ENCODE results near the gene FLT3.
A peak's percentile ranks its signal among the peaks of the same experiment; 100 is the strongest.

FLT3 gene

DNA sequence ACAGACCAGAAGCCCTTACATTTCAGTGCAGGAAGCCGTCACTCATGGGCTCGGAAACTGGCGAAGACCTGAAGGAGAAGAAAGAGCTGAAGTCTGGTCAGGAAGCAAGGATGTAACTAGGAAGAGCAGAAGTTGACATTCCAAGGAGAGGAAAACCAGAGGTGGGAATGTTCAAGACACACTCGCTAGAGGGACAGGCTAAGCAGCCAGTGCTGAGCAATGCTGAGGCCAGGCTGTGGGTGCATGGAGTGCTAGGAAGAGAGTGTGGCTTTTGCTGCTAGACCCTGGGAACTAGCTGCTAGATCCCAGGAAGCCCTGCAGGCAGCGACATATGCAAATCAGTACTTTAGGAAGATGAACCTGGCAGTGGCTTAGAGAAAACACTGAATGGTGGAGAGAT, 99.8 kb downstream of the FLT3 start:
- no peak for DNase-seq

DNA sequence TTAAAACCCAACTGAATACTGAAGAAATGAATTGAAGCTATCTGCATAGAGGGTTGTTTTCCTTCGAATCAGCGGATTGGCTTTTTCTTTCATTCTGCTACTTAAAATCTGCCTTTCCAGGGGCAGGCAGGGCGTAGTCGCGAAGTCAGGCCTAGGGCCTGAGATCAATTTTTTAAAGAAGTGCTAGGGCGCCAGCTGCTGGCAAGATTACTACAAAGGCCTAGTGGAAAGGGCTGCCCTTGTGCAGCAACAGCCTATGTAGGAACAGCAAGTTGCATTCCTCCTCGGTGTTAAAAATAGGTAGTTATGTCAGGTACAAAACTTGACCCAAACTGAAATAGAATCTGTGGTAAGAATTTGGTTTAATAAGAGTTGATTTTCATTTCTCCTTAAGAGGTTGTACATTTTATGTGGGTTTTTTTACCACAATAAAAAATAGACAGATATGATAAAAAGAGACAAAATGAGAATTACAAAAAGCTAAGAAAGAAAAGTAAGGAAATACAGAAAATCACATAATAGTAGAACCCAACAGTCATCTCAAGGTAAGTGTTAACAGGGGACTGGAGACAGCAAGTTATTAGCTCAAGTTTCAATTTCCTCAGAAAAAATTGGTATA, 102.4 kb downstream of the FLT3 start:
- peak; percentile 9 for DNase-seq

DNA sequence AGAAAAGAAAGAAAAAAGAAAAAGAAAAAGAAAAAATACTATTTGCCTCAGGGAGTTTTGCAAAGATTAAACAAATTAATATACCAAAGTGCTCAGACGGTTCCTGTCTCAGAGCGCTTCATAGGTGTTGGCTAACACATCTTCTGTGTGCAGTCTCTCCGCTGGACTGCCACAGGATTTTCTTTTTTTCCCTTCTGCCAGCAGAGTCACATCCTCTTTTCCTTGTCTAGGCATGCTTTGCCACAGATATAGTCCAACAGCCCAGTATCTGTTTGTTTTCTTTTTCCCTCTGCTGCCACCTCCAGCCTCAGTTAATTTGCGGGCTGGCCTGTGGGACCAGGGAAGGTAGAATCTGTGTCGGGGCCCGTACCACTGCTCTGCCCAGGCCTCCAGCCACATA, 108.5 kb downstream of the FLT3 start:
- no peak for DNase-seq

GRCh38 chr13:27988520-27988919, 111.9 kb downstream of the FLT3 start, which contains the start of gene URAD:
TSS of gene URAD (minus strand) at chr13:27988693. CDS start at chr13:27988637, 56 bp downstream.
- DNase-seq, result no peak

DNA sequence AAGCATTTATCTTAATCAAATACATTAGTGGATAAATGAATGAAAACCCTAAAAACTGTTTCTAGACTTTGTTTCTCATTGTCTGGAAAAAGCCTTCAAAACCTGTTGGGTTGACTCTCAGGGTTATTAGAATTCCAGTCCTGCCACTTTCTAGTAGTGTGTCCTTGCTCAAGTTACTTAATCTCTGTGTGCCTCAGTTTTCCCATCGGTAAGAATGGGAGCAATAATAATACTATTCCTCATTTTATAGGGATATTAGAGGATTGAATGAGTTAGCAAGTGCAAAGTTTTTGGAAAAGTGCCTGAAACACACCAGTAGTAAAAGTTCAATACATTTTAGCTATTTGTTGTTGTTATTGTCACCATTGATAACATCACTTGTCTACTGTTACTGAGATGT, 114.8 kb downstream of the FLT3 start:
- DNase-seq, result no peak

DNA sequence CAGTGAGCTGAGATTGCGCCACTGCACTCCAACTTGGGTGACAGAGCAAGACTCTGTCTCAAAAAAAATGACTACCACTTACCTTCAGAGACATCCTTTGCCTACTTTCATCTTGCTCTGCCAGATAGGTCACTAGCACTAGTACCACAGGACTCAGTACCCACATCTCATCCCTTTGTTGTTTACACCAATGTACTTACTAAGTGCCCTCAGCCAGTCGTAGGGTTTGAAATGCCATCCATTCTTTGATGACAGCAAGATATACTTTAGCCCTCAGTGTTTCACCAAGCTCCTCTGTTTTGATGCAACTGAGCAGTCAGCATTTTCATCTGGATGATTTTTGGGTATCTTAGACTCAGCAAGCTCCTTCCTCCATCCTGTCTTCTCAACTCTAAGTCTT, 118.0 kb downstream of the FLT3 start:
- DNase-seq, result no peak

DNA sequence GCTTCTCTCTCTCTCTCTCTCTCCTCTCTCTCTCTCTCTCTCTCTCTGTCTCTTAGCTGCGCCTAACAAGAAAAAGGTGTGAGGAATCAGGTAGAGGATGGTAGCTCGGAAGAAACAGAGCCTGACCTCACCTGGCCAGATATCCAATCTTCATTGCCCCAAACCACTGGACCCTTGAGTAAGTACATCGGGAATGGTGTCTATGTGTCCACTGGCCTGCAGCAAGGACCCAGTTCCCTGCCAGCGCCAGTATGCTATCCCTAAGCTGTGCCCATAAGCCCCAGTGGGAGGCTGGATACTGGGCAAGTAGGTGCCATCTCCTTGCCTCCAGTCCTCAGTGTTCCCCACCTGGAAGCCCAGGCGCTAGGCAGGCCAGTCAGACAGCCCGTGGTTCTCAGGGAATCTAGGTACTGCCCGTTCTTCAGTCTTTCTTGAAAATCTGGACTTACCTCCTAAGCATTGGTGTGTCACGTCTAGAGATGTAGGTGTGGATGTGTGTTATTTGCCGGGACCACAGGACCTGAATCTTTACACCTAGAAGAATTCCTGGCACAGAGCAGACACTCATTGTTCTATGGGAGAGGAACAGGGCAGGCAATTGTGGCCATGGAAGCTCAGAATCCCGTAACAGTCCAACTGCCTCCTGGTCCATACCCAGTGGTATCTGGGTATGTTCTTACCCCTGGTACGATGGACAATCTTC, 119.2 kb downstream of the FLT3 start:
- no peak for DNase-seq

DNA sequence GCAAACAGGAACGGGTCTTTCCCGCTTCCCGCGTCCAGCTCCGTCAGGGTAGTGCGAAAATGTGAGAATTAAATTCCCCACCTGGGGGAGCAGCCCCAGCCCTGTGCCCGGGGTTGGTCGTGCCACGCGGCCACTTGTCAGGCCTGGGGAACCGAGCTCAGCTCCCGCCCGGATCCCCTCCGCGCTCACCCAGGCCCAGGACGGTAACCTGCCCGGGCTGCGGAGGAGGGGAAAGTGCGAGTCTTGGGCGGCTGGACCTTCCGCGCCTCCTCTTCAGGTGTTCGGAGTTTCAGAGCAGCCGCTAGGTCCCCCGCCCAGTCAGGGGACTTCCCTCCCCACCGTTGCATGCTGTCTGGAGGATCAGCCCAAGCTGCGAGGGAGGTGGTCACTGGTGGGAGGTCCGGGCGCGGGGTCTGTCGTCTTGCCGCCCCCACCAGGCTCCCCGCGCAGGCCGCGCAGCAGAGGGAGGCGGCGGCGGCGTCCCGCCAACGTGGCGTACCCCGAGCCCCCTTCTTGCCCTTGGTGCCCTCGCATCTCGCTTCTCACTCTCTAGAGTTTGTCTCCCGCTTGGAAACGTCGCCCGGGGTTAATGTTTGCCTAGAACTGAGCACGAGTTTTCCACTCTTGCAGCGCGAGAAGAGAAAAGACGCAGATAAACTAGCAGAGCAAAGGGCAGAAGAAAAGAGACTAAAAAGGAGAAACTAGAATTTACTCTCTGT, 119.9 kb downstream of the FLT3 start:
- DNase-seq, result no peak

GRCh38 chr13:27979765-27980279, 120.6 kb downstream of the FLT3 start:
- no peak for DNase-seq

DNA sequence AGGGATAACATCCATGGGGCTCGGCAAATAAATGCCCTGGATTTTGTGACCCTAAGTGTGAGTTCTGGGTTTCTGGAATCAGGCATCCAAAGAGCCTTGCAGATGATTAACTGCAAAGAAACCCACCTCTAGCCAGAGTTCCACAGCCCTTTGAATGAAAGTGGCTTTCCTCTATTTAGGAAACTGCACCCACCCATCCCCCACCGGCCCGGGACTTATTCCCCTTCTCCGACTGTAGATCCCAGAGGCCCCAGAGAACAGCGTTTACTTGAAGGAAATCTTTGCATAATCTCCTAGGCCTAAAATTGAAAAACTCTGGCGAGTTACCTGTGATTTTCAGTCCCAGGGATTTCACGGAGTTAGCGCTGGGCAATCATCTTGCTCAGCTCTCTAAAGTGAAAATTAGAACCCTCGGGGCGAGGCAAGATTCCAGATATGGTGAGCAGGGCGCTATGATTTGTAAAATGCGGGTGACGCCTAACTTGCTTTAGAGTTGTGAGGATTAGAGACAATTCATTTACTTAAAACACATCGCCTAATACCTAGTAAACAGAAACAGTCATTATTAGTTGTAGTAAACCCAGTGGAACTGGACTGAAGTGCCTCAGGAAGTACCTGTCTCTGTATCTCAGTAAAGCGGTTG, 121.3 kb downstream of the FLT3 start:
- DNase-seq, result no peak

GRCh38 chr13:27978301-27978968, 121.9 kb downstream of the FLT3 start:
- DNase-seq, result no peak

DNA sequence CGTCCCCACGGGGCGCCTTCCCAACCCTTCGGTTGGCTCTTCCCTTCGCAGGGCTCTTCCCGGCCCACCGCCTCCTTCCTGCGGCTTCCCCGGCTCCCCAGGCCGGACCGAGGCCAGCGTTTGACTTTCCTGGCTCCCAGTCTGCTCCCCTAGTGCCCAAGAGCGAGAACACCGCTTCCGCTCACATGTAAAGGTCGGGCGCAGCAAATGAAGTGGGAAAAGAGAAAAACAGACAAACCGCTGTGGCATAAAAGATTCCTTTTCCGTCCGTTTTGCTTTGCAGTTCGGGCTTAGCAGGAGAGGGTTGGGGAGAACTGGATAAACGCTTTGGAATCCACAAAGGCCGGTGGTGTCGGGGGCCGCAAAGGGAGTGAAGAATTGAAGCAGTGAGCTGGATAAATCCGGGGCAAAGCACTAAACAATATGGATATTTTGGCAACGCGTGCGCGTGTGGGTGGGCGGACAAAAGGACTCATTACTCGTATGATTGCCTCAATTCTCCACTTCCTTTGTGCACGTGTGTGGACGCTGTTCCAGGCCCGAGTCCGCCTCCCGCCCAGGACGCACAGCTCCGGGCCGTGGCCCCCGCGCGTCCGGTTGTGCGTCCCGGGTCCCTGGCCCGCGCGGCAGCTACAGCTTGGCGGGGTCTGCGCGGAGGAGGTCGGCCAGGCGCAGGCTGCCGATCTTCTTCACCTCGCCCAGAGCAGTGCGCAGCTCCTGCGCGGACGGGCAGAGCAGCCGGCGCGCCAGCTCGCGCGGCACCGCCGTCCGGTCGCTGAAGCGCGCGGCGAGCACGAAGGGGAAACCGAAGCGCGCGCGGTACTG, 122.7 kb downstream of the FLT3 start:
- DNase-seq, result no peak

GRCh38 chr13:27976362-27977091, 123.8 kb downstream of the FLT3 start:
- DNase-seq, result no peak

DNA sequence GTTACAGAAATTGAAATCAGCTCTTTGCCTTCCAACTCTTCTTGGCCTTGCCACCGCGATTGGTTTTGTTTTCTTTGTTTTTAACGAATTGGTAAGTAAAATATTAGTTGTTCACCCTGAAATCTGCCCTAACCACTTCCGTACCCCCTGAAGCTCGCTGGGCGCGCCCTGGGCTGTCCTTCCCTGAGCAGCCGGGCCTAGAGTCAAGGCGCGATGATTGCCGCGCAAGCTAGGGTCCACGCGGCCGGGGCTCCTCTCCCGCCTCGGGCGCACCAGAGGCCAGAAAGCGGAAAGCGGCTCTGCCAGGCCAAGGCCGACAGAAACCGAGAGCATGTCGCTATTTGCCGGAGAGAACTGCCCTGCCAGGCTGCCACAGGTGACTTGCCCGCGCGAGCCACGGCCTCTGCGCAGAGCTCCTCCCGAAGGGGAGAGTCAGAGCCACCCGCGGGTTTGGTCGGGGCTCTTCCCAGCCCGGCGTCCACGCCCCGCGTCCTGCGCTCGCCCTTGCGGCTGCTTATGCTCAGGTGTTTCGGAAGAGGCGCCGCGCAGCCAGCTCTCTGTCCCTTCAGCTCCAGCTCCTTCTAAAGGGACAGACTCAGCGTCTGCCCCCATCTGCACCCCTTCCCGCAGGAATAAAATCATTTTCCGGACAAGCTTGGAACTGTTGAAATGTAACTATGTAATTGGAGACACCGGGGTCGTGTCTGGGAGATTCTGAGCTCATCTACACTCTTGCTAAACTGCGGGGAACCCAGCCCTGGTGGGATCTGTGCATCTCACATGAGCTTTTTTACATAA, 124.6 kb downstream of the FLT3 start:
- no peak for DNase-seq

DNA sequence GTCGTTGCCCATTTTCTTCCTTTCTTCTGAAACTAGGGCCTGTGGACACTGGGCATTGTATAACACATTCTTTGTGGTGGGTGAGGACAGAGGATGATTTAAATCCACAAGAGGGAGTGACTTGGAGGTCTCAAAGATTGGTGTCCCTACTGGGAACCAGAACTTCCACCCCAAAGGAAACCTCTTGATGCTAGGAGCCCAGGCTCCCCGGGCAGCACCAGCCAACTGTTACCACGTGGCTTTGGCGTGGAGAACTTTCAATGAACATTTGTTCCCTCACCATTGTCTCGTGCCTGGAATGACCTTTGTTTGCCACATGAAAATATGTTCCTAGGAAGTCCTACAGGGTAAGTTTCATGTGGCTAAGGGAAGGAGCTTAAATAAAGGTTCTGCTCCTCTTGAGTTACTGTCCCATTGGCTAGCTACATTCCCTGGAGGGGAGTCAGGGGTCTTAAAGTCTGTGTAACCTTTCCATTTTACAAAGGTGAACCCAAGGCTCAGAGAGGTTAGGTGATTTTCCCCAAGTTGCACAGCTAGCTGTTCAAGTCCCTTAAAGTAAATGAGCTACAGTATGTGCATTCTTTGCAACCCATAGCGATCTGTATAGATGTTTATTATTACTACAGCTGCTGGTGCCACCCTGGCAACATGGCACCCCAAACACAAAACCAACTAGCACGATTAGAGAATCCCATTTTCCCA, 126.3 kb downstream of the FLT3 start:
- DNase-seq, result no peak

DNA sequence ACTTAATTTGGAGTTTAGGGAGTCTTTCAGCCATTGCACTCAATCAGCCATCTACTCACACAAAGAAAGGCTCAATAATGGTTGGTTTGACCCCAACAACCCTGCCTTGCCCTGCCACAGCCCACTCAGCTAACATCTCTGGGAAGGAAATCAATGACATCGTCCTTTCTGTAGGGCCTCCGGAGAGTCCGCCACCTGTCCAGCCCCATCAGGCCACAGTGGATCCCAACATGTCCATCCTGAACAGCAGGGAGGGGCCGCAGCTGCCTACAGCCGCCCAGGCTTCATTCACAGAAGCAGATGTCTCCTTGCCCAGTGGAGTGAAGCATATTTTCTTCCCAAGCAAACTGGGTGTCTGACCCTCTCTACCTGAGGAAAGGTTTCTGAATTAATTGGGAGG, 127.1 kb downstream of the FLT3 start:
- DNase-seq, result no peak

- no peak for DNase-seq
These were observed 127.9 kb downstream of the FLT3 start for GRCh38 chr13:27972478-27972820.

GRCh38 chr13:27971776-27972477, 128.4 kb downstream of the FLT3 start:
- no peak for DNase-seq

DNA sequence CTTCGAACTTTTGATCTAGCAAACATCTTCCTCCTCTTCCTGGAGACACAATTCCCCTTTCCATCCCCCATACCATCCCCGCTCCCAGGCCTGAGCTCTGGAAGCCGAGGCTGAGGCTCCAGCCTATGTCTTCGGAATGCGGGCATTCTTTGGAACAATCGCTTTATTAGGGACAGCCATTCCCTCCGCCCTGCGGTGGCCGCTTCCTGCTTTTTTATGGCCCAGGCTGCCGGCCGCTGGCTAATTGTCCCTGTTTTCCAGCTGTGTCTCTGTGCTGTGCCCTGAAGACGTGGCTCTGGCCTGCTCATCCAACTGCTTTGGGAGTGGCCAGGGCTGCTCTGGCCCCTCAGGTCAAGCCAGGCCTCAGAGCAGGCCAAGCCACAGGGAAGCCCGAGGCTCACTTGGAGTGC, 129.1 kb downstream of the FLT3 start:
- DNase-seq, result no peak

All from CD4-positive, alpha-beta T cell treated with Interleukin-12 subunit alpha and Interleukin-12 subunit beta, for 1 hour (primary cell).